Mucosa of descending colon (tissue), 3 donors: ENCODE results near the gene DLEC1. TPM values are rescaled to one million over a fixed set of nuclear protein-coding genes. Genes with fewer than 3 reads are reported as not detected.

Source experiments
- ATAC-seq: fragments of 200-7000 bp; cut with Tn5 transposase; one replicate; pipeline ENCODE4 v1.9.1; 2020; ENCODE audit warnings: mild to moderate bottlenecking, moderate library complexity
- DNase-seq, 3 donors: peaks; one replicate each; pipeline ENCODE4 v3.0.0-alpha.2; 2020
- H3K36me3 ChIP-seq: fragments of 200-600 bp; one replicate; pipeline ENCODE4 v1.8.0; 2021; ENCODE audit warnings: low read depth, mild to moderate bottlenecking
- H3K4me1 ChIP-seq: fragments of 200-600 bp; one replicate; pipeline ENCODE4 v1.8.0; 2021; ENCODE audit warnings: low read depth, mild to moderate bottlenecking
- H3K4me3 ChIP-seq: fragments of 200-600 bp; one replicate; pipeline ENCODE4 v1.8.0; 2021; ENCODE audit warnings: mild to moderate bottlenecking
- H3K9me3 ChIP-seq: fragments of 200-600 bp; one replicate; pipeline ENCODE4 v1.8.0; 2021; ENCODE audit warnings: mild to moderate bottlenecking
- CTCF ChIP-seq: fragments of 200-600 bp; IDR thresholded peaks from one replicate; pipeline ENCODE4 v1.8.0; 2022; ENCODE audit warnings: antibody characterized with exemption, mild to moderate bottlenecking
- intact Hi-C, 2 donors: fragments of 100-400 bp; cut with DNase I in 1 of 2; cut with micrococcal nuclease in 1 of 2; formaldehyde crosslinking; loops; one replicate each; pipeline versions ENCODE4 v1.11.0 to v1.11.1; 2022; cut with DNase I, micrococcal nuclease
- total RNA-seq, 3 donors: library from RNA; stranded (reverse); fragmentation: NEBNext Ultra II Directional in 2 of 3; extraction: Animal tissue kit (Norgen Biotek cat#: 25700) in 2 of 3; gene quantifications; one replicate each; pipeline versions ENCODE4 v1.2.1 to v1.2.4, GENCODE V29; 2021 to 2023
- donor health status: DM: no; HTN: no; CAD: no; lungs with moderate emphysema.
- donor health status: DM: no; HTN: no; CAD: no.
- donor health status: DM: no; HTN: yes; CAD: no.

The DLEC1 gene
- total RNA-seq, 3 donors from 2014 or later, result 0.73 to 1.7 (median 1.5) TPM

GRCh38 chr3:38142959-38143358 is 104.0 kb downstream of the DLEC1 start:
- peak in 1 of 3 donors; percentile 0 for DNase-seq
- peaks cover 9% of the 10 kb centered on the region for H3K9me3 ChIP-seq
- no peak for ATAC-seq
- peaks cover 9% of the 10 kb centered on the region for H3K4me1 ChIP-seq
- intact Hi-C loops, result no loop called here
- TF ChIP-seq CTCF, result no peak
- H3K4me3 ChIP-seq, result no peak overlapping the region
- H3K36me3 ChIP-seq, result no peaks in the 10 kb centered on the region

GRCh38 chr3:38143511-38143910 is 104.5 kb downstream of the DLEC1 start:
- intact Hi-C loops, result no loop called here
- TF ChIP-seq CTCF, result no peak

GRCh38 chr3:38146504-38146903 is 107.5 kb downstream of the DLEC1 start:
- intact Hi-C loops, result no loop called here
- H3K4me3 ChIP-seq, result no peak overlapping the region
- DNase-seq (no peak), ATAC-seq (no peak)
- H3K9me3 ChIP-seq, result peaks cover 9% of the 10 kb centered on the region
- H3K4me1 ChIP-seq, result no peaks in the 10 kb centered on the region
- no peak for TF ChIP-seq CTCF
- H3K36me3 ChIP-seq, result no peaks in the 10 kb centered on the region

More at GRCh38 chr3:38143511-38143910, 104.5 kb downstream of the DLEC1 start:
- DNase-seq (peak in 2 of 3 donors; percentile 1 to 21), ATAC-seq (no peak)
- Histone ChIP-seq H3K36me3 (no peaks in the 10 kb centered on the region), H3K9me3 (peaks cover 9% of the 10 kb centered on the region), H3K4me3 (no peak overlapping the region), H3K4me1 (peaks cover 9% of the 10 kb centered on the region)

GRCh38 chr3:38147421-38147820 is 108.4 kb downstream of the DLEC1 start:
- no peak for DNase-seq
- no peak for ATAC-seq
- no peaks in the 10 kb centered on the region for H3K36me3 ChIP-seq
- TF ChIP-seq CTCF, result no peak
- H3K9me3 ChIP-seq, result peaks cover 9% of the 10 kb centered on the region
- intact Hi-C loops, result no loop called here
- H3K4me3 ChIP-seq, result no peak overlapping the region
- H3K4me1 ChIP-seq, result no peaks in the 10 kb centered on the region

- DNase-seq (peak in 1 of 3 donors; percentile 0), ATAC-seq (peak; percentile 47)
- intact Hi-C loops, result no loop called here
- no peak for TF ChIP-seq CTCF
- H3K36me3 ChIP-seq, result no peaks in the 10 kb centered on the region
- H3K4me1 ChIP-seq, result no peaks in the 10 kb centered on the region
- no peak overlapping the region for H3K4me3 ChIP-seq
- peaks cover 9% of the 10 kb centered on the region for H3K9me3 ChIP-seq
Measured at GRCh38 chr3:38148311-38148882, 109.4 kb downstream of the DLEC1 start.

GRCh38 chr3:38149708-38150107 is 110.7 kb downstream of the DLEC1 start:
- Histone ChIP-seq H3K4me1 (no peaks in the 10 kb centered on the region), H3K4me3 (no peak overlapping the region), H3K36me3 (no peaks in the 10 kb centered on the region), H3K9me3 (peaks cover 9% of the 10 kb centered on the region)
- no peak for TF ChIP-seq CTCF
- ATAC-seq, result no peak
- intact Hi-C loops, result no loop called here
- peak in 1 of 3 donors; percentile 0 for DNase-seq
